ENCODE data around the gene KDM4C.

The KDM4C gene

DNA sequence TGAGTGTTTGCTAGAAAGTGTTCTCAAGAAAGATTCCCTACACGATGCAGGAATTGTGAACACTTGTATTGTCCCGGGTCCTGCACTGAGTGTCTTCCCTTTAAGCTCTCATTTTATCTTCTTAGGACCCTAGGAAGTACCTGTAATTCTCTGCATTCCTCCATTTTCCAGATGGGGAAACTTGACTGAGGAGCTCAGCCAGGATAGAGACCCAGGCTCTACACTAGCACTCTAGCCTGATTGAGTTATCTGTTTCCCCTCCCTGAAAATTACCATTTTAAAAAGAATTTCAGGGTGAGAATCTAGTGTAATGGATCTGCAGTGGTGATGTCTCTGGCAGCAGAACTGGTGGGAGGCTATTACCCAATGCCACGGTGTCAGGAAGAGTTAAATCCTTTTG is 453.9 kb downstream of the KDM4C start:
- H3K9me2 ChIP-seq (replicated peaks; ENCODE audit: insufficient read depth, low read length), result no peaks in the 10 kb centered on the region
- no peaks in the 10 kb centered on the region for H3F3A ChIP-seq (ENCODE audit: insufficient read depth)
- no peaks in the 10 kb centered on the region for H4K20me1 ChIP-seq (ENCODE audit: low read depth, low read length)
- H2AFZ ChIP-seq (ENCODE audit: low read depth, low read length, severe bottlenecking), result no peak overlapping the region
- TF ChIP-seq EZH2phosphoT487 (conservative IDR thresholded peaks at IDR 0.05; ENCODE audit: low read length), result no peak
- TF ChIP-seq CTCF (IDR thresholded peaks at IDR 0.05; ENCODE audit: insufficient read depth, low read length, poor library complexity, severe bottlenecking), result no peak
- H3K27me3 ChIP-seq (ENCODE audit: low read length), result no peaks in the 10 kb centered on the region
- H3K9me3 ChIP-seq (ENCODE audit: insufficient read depth, low read length), result no peaks in the 10 kb centered on the region
- no peak overlapping the region for H3K9ac ChIP-seq (ENCODE audit: low read length)
- H3K4me2 ChIP-seq (ENCODE audit: low read depth, low read length, poor library complexity, severe bottlenecking), result no peak overlapping the region
- no peak overlapping the region for H3K27ac ChIP-seq (ENCODE audit: low read depth, low read length)
- no peaks in the 10 kb centered on the region for H3K79me2 ChIP-seq (ENCODE audit: insufficient read depth, low read length)
- no peaks in the 10 kb centered on the region for H3K36me3 ChIP-seq (ENCODE audit: low read length)
- H3K4me3 ChIP-seq (ENCODE audit: insufficient read depth, low read length, poor library complexity, severe bottlenecking), result no peak overlapping the region

DNA sequence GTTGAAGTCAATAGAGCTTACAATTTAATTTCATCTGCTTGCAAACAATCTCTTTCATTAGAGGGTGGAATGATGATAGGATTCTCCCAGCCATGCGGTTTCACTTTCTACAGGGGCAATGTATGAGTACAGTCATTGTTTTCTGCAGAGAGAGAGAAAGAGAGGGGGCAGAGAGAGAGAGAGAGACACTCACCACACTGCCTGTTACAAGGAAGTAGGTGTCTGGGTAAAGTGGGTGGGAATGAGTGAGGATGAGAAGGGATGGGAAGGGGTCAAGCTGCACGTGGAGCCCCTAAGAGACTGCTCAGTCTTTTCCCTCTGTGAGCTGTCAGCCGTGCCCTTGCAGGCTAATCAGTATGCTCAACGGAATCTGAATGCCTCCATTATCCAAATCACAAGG is 454.3 kb downstream of the KDM4C start:
- TF ChIP-seq EZH2phosphoT487 (conservative IDR thresholded peaks at IDR 0.05; ENCODE audit: low read length) (no peak), CTCF (IDR thresholded peaks at IDR 0.05; ENCODE audit: insufficient read depth, low read length, poor library complexity, severe bottlenecking) (no peak)
- Histone ChIP-seq H3K4me2 (ENCODE audit: low read depth, low read length, poor library complexity, severe bottlenecking) (no peak overlapping the region), H4K20me1 (ENCODE audit: low read depth, low read length) (no peaks in the 10 kb centered on the region)

GRCh38 chr9:7216004-7216841 is 458.4 kb downstream of the KDM4C start:
- H3F3A ChIP-seq (ENCODE audit: insufficient read depth), result no peaks in the 10 kb centered on the region
- H3K79me2 ChIP-seq (ENCODE audit: insufficient read depth, low read length), result no peaks in the 10 kb centered on the region
- H3K27ac ChIP-seq (ENCODE audit: low read depth, low read length), result no peak overlapping the region
- no peaks in the 10 kb centered on the region for H4K20me1 ChIP-seq (ENCODE audit: low read depth, low read length)
- H2AFZ ChIP-seq (ENCODE audit: low read depth, low read length, severe bottlenecking), result no peak overlapping the region
- no peaks in the 10 kb centered on the region for H3K9me3 ChIP-seq (ENCODE audit: insufficient read depth, low read length)
- TF ChIP-seq EZH2phosphoT487 (conservative IDR thresholded peaks at IDR 0.05; ENCODE audit: low read length) (no peak), CTCF (IDR thresholded peaks at IDR 0.05; ENCODE audit: insufficient read depth, low read length, poor library complexity, severe bottlenecking) (no peak)
- no peak overlapping the region for H3K9ac ChIP-seq (ENCODE audit: low read length)
- H3K9me2 ChIP-seq (replicated peaks; ENCODE audit: insufficient read depth, low read length), result no peaks in the 10 kb centered on the region
- no peaks in the 10 kb centered on the region for H3K36me3 ChIP-seq (ENCODE audit: low read length)
- H3K4me2 ChIP-seq (ENCODE audit: low read depth, low read length, poor library complexity, severe bottlenecking), result no peak overlapping the region
- no peak overlapping the region for H3K4me3 ChIP-seq (ENCODE audit: insufficient read depth, low read length, poor library complexity, severe bottlenecking)
- no peaks in the 10 kb centered on the region for H3K27me3 ChIP-seq (ENCODE audit: low read length)

More for the DNA sequence above, 454.3 kb downstream of the KDM4C start:
- Histone ChIP-seq H3K36me3 (ENCODE audit: low read length) (no peaks in the 10 kb centered on the region), H3K27me3 (ENCODE audit: low read length) (no peaks in the 10 kb centered on the region), H3F3A (ENCODE audit: insufficient read depth) (no peaks in the 10 kb centered on the region), H3K27ac (ENCODE audit: low read depth, low read length) (no peak overlapping the region), H3K9me3 (ENCODE audit: insufficient read depth, low read length) (no peaks in the 10 kb centered on the region), H3K79me2 (ENCODE audit: insufficient read depth, low read length) (no peaks in the 10 kb centered on the region), H3K9ac (ENCODE audit: low read length) (no peak overlapping the region), H2AFZ (ENCODE audit: low read depth, low read length, severe bottlenecking) (no peak overlapping the region), H3K4me3 (ENCODE audit: insufficient read depth, low read length, poor library complexity, severe bottlenecking) (no peak overlapping the region), H3K9me2 (replicated peaks; ENCODE audit: insufficient read depth, low read length) (no peaks in the 10 kb centered on the region)

All from SU-DHL-6 (cell line).